Transverse colon (tissue), 4 donors: ENCODE measurements around the gene ITIH4. TPM values are rescaled to one million over a fixed set of nuclear protein-coding genes. Genes with fewer than 3 reads are reported as not detected.

Source experiments
- DNase-seq: peaks from one replicate; pipeline ENCODE4 v3.0.0-alpha.2; 2019
- H3K27ac ChIP-seq, 4 donors: fragments of 200-600 bp; sonication (generic); 2 replicates each; pipeline ENCODE4 v1.5.1; 2016 to 2018; ENCODE audit warnings: inconsistent platforms in 4 of 4
- H3K27me3 ChIP-seq: fragments of 200-600 bp; sonication (generic); 2 replicates; pipeline ENCODE4 v1.5.1; 2017; ENCODE audit warnings: inconsistent platforms
- H3K36me3 ChIP-seq, 4 donors: fragments of 200-600 bp; sonication (generic); 2 replicates each; pipeline ENCODE4 v1.5.1; 2017 to 2019; ENCODE audit warnings: inconsistent platforms in 4 of 4
- H3K4me1 ChIP-seq, 4 donors: fragments of 200-600 bp; sonication (generic); 2 replicates each; pipeline ENCODE4 v1.5.1; 2017 to 2020; ENCODE audit warnings: inconsistent platforms in 4 of 4
- H3K4me3 ChIP-seq, 4 donors: fragments of 200-600 bp; sonication (generic); 1 replicate in 1 of 4; 2 replicates in 3 of 4; pipeline versions ENCODE4 v1.5.1 to v1.6.1; 2017 to 2019; ENCODE audit warnings: inconsistent platforms in 4 of 4
- H3K9me3 ChIP-seq, 2 donors: fragments of 200-600 bp; sonication (generic); 2 replicates each; pipeline ENCODE4 v1.5.1; 2017 to 2019; ENCODE audit warnings: inconsistent platforms in 2 of 2
- CTCF ChIP-seq, 5 experiments: fragments of 200-600 bp in 3 of 5; fragments of 450-650 bp in 2 of 5; sonication (generic) in 3 of 5; IDR thresholded peaks; 1 replicate in 2 of 5; 2 replicates in 3 of 5; pipeline ENCODE4 v1.5.1; 2016 to 2017; ENCODE audit warnings: antibody characterized with exemption in 5 of 5, inconsistent platforms in 3 of 5, mild to moderate bottlenecking in 2 of 5, moderate library complexity in 1 of 5
- EP300 ChIP-seq: sonication (generic); formaldehyde crosslinking; IDR thresholded peaks from one replicate; pipeline ENCODE4 v1.6.1; 2017; ENCODE audit warnings: antibody characterized with exemption, low read depth
- POLR2A ChIP-seq: fragments of 450-650 bp; IDR thresholded peaks from one replicate; pipeline ENCODE4 v1.6.1; 2016; ENCODE audit warnings: antibody characterized with exemption, mild to moderate bottlenecking, moderate library complexity
- POLR2AphosphoS5 ChIP-seq, 3 donors: sonication (generic); formaldehyde crosslinking; IDR thresholded peaks; one replicate each; pipeline ENCODE4 v1.6.1; 2016; ENCODE audit warnings: antibody characterized with exemption in 3 of 3
- WGBS, 2 donors: methylation state at CpG; one replicate each; pipeline ENCODE4 v1.1.5; 2018; ENCODE audit warnings: low coverage in 1 of 2; 5-methylcytosine and 5-hydroxymethylcytosine counted together
- in situ Hi-C, 4 donors: fragments of 200-750 bp; cut with MboI; loops; one replicate each; pipeline versions ENCODE4 v1.15.0 to v1.15.1; 2017; ENCODE audit warnings: low sequenced_read_pairs in 3 of 4, low pct_ligation_motif_present in 1 of 4, low pct_unique_long_range_greater_than_20kb in 1 of 4
- intact Hi-C: fragments of 100-400 bp; cut with DNase I; formaldehyde crosslinking; loops from one replicate; pipeline ENCODE4 v1.15.1; 2023; ENCODE audit warnings: low total_unique reads
- total RNA-seq, 4 donors: library from RNA; depleted of rRNA; stranded (reverse); fragments of >200 nt; gene quantifications; one replicate each; pipeline ENCODE4 v1.1.0, GENCODE V29; 2016

Gene ITIH4
- total RNA-seq, 4 donors from 2014 or later: 0.60 to 9.5 (median 4.9) TPM

GRCh38 chr3:52805270-52806039, 25.0 kb downstream of the ITIH4 start:
- no peak overlapping the region for H3K27ac ChIP-seq
- no peak for DNase-seq
- TF ChIP-seq CTCF (IDR thresholded peaks at IDR 0.05): no peak
- no peak for TF ChIP-seq POLR2AphosphoS5 (IDR thresholded peaks at IDR 0.05)
- no peak for TF ChIP-seq POLR2A
- no peak for TF ChIP-seq EP300
- 83% methylated on average over 19 of the region's 19 CpGs; no CpG with 5 or more reads in 1 of the 2 donors for WGBS, 2 donors
- no peaks in the 10 kb centered on the region for H3K36me3 ChIP-seq
- intact Hi-C loops: no loop called here
- no peaks in the 10 kb centered on the region for H3K9me3 ChIP-seq
- no peak overlapping the region for H3K4me3 ChIP-seq
- H3K4me1 ChIP-seq: no peaks in the 10 kb centered on the region
- no peaks in the 10 kb centered on the region for H3K27me3 ChIP-seq
- in situ Hi-C loops: no loop called here

- in situ Hi-C loops: no loop called here
- Histone ChIP-seq H3K36me3 (no peaks in the 10 kb centered on the region), H3K27ac (no peak overlapping the region), H3K4me1 (no peaks in the 10 kb centered on the region), H3K27me3 (no peaks in the 10 kb centered on the region), H3K4me3 (no peak overlapping the region), H3K9me3 (no peaks in the 10 kb centered on the region)
- DNase-seq: no peak
- WGBS, 2 donors: 31 to 74% methylated on average over 2 to 5 of the region's 5 CpGs
- intact Hi-C loops: no loop called here
- TF ChIP-seq POLR2AphosphoS5 (IDR thresholded peaks at IDR 0.05) (no peak), CTCF (IDR thresholded peaks at IDR 0.05) (no peak), EP300 (no peak), POLR2A (no peak)
Measured at GRCh38 chr3:52801839-52802238, 28.6 kb downstream of the ITIH4 start.

GRCh38 chr3:52800079-52800478, 30.4 kb downstream of the ITIH4 start:
- no peak for TF ChIP-seq EP300
- TF ChIP-seq POLR2A: no peak
- TF ChIP-seq POLR2AphosphoS5 (IDR thresholded peaks at IDR 0.05): no peak
- TF ChIP-seq CTCF (IDR thresholded peaks at IDR 0.05): no peak

GRCh38 chr3:52798978-52799476, 31.4 kb downstream of the ITIH4 start:
- H3K36me3 ChIP-seq: no peaks in the 10 kb centered on the region
- H3K9me3 ChIP-seq: no peaks in the 10 kb centered on the region
- WGBS, 2 donors: 59% methylated on average over 14 of the region's 14 CpGs; no CpG with 5 or more reads in 1 of the 2 donors
- H3K4me1 ChIP-seq: no peaks in the 10 kb centered on the region
- no peak overlapping the region for H3K4me3 ChIP-seq
- intact Hi-C loops (no loop called here), in situ Hi-C loops (no loop called here)
- peak; percentile 17 for DNase-seq
- TF ChIP-seq POLR2A (no peak), EP300 (no peak), POLR2AphosphoS5 (IDR thresholded peaks at IDR 0.05) (no peak), CTCF (IDR thresholded peaks at IDR 0.05) (peak in 3 of 5 experiments; percentile 35 to 44 (median 39))
- H3K27me3 ChIP-seq: no peaks in the 10 kb centered on the region
- H3K27ac ChIP-seq: no peak overlapping the region

More at GRCh38 chr3:52800079-52800478, 30.4 kb downstream of the ITIH4 start:
- Histone ChIP-seq H3K4me3 (no peak overlapping the region), H3K9me3 (no peaks in the 10 kb centered on the region), H3K4me1 (no peaks in the 10 kb centered on the region), H3K27ac (no peak overlapping the region), H3K36me3 (no peaks in the 10 kb centered on the region), H3K27me3 (no peaks in the 10 kb centered on the region)
- intact Hi-C loops (no loop called here), in situ Hi-C loops (no loop called here)
- no peak for DNase-seq
- 85% methylated on average over 7 of the region's 7 CpGs; no CpG with 5 or more reads in 1 of the 2 donors for WGBS, 2 donors
